Measurements from ENCODE around the gene SALL3. TPM values are rescaled to one million over a fixed set of nuclear protein-coding genes. Genes with fewer than 3 reads are reported as not detected.

Gene SALL3
- total RNA-seq (2022; extraction: Qiagen RNA extraction), result not detected in 5 replicates

DNA sequence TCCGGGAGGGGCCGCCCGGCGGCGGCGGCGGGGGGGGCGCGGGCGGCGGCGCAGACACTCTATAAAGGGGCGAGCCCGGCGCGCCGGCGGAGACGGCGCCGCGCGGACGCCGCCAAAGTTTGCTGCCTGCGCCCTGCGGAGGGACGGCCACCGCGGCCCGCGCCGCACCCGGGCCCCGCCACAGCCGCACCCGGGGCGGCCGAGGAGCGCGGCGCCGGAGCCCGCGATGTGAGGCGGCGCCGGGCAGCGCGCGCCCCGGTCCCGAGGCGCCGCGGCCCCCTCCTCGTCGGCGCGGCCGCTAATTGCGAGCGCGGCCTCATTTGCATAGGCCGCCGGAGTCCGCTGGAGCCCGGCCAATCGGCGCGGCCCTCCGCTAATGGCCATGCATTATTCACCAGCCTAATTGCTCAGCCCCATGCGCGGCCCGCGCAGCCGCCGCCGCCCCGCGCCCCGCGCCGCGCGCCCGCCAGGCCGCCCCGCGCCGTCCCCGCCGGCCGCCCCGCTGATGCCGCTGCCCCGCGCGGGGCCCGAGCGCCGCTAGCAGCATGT lies at the start of gene SALL3:
Gene SALL3 (plus strand): TSS at position 89 of the 549 bp plus-strand sequence. CDS start 457 bp downstream, at position 546.

Other genes with a start within 250 kb of the SALL3 start
- gene ATP9B, start 89.6 kb downstream of the SALL3 start, total RNA-seq (2022; extraction: Qiagen RNA extraction), result 15.3 to 19.9 TPM (median 17.2 TPM) in 5 replicates

All from A549 treated with CORT108297 at 1 μM for 4 hours (cell line).